Chondrocyte (in vitro differentiated cells): Measurements from ENCODE around the gene DEGS2. TPM values are rescaled to one million over a fixed set of nuclear protein-coding genes. Genes with fewer than 3 reads are reported as not detected.

ENCODE experiments used
- DNase-seq: peaks from one replicate; pipeline ENCODE4 v3.0.0; 2021; ENCODE audit warnings: mixed read lengths, low spot score
- H3K27ac Mint-ChIP-seq: one replicate; pipeline ENCODE4 v1.8.0; 2021; ENCODE audit warnings: mild to moderate bottlenecking, moderate library complexity, mixed read lengths; ENCODE audit not compliant: unreplicated experiment
- H3K27me3 Mint-ChIP-seq: 2 replicates; pipeline ENCODE4 v1.8.0; 2021; ENCODE audit warnings: low read depth, mixed read lengths
- H3K36me3 Mint-ChIP-seq: 2 replicates; pipeline ENCODE4 v1.8.0; 2021; ENCODE audit warnings: low read depth, mixed read lengths
- H3K4me1 Mint-ChIP-seq: 2 replicates; pipeline ENCODE4 v1.8.0; 2021; ENCODE audit warnings: low read depth, mild to moderate bottlenecking, mixed read lengths
- H3K4me3 Mint-ChIP-seq: one replicate; pipeline ENCODE4 v1.8.0; 2021; ENCODE audit warnings: mild to moderate bottlenecking, moderate library complexity, mixed read lengths; ENCODE audit not compliant: unreplicated experiment
- H3K9me3 Mint-ChIP-seq: 2 replicates; pipeline ENCODE4 v1.8.0; 2021; ENCODE audit warnings: low read depth, mixed read lengths
- total RNA-seq: library from RNA; stranded (reverse); gene quantifications from 3 replicates; pipeline ENCODE4 v1.2.1, GENCODE V29; 2021
- TF ChIP-seq, protein P1 (sequence below): fragments of 200-600 bp; sonication (generic); IDR thresholded peaks from 2 replicates; pipeline ENCODE4 v1.5.0; 2021; ENCODE audit warnings: antibody characterized with exemption, mild to moderate bottlenecking, moderate library complexity

Gene DEGS2
- total RNA-seq, 1 donor from 2014 or later: 0.17 TPM

DNA sequence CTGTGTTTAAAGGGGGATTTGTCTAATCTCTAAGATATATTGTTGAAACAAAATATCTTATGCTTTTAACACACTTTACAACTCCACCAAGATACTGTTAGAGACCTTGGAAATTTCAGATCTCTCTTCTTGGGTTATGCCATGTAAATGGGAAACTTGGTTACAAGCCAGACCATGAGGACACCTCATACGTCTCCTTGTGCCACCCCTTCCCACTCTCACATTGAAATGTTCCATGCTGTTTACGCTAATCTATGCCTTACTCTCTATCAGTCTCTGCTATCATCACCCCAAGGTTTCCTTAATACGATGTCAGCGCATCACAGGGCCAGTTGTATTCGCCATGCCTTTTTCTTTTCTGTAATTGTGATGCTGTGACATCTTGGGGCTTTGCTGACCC lies 13.4 kb upstream of the DEGS2 start:
- Mint-ChIP-seq H3K27ac (no peak overlapping the region), H3K27me3 (peaks cover 16% of the 10 kb centered on the region), H3K4me3 (no peak overlapping the region), H3K4me1 (no peaks in the 10 kb centered on the region), H3K9me3 (no peaks in the 10 kb centered on the region), H3K36me3 (peaks cover 2% of the 10 kb centered on the region)
- no peak for DNase-seq
- TF ChIP-seq, protein P1, sequence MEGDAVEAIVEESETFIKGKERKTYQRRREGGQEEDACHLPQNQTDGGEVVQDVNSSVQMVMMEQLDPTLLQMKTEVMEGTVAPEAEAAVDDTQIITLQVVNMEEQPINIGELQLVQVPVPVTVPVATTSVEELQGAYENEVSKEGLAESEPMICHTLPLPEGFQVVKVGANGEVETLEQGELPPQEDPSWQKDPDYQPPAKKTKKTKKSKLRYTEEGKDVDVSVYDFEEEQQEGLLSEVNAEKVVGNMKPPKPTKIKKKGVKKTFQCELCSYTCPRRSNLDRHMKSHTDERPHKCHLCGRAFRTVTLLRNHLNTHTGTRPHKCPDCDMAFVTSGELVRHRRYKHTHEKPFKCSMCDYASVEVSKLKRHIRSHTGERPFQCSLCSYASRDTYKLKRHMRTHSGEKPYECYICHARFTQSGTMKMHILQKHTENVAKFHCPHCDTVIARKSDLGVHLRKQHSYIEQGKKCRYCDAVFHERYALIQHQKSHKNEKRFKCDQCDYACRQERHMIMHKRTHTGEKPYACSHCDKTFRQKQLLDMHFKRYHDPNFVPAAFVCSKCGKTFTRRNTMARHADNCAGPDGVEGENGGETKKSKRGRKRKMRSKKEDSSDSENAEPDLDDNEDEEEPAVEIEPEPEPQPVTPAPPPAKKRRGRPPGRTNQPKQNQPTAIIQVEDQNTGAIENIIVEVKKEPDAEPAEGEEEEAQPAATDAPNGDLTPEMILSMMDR: no peak

DNA sequence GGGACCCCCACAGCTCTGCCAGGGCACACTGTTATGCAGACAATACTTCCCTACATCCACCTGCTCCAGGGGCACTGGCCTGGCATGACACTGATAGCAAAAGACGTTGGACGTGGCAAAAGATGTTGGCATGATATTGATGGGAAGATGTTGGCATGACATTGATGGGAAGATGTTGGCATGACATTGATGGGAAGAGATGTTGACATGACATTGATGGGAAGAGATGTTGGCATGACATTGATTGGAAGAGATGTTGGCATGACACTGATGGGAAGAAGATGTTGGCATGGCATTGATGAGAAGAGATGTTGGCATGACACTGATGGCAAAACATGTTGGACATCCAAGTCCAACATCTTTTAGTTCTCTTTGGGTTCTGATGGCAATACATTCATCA lies 11.4 kb upstream of the DEGS2 start:
- no peak overlapping the region for H3K4me3 Mint-ChIP-seq
- no peaks in the 10 kb centered on the region for H3K9me3 Mint-ChIP-seq
- no peak overlapping the region for H3K27ac Mint-ChIP-seq
- H3K36me3 Mint-ChIP-seq: peaks cover 2% of the 10 kb centered on the region
- H3K4me1 Mint-ChIP-seq: no peaks in the 10 kb centered on the region
- H3K27me3 Mint-ChIP-seq: peaks cover 16% of the 10 kb centered on the region
- DNase-seq: no peak
- TF ChIP-seq, protein P1: no peak

DNA sequence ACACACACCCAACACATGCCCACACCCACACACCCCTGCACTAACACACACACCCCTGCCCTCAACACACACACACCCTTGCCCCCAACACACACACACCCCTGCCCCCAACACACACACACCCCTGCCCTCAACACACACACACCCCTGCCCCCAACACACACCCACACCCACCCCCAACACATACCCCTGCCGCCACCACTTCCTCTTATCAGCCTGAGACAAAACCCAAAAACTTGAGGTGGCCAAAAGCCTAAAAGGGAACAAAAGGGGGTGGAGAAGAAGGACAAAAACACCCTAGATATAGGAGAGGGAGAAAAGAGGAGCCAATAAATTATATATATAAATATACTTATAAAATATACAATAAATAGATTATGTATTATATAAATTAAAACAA lies 9.1 kb upstream of the DEGS2 start:
- no peaks in the 10 kb centered on the region for H3K36me3 Mint-ChIP-seq
- H3K27me3 Mint-ChIP-seq: peaks cover 11% of the 10 kb centered on the region
- DNase-seq: no peak
- no peak overlapping the region for H3K27ac Mint-ChIP-seq
- H3K4me3 Mint-ChIP-seq: no peak overlapping the region
- H3K4me1 Mint-ChIP-seq: no peaks in the 10 kb centered on the region
- TF ChIP-seq, protein P1: no peak
- no peaks in the 10 kb centered on the region for H3K9me3 Mint-ChIP-seq

DNA sequence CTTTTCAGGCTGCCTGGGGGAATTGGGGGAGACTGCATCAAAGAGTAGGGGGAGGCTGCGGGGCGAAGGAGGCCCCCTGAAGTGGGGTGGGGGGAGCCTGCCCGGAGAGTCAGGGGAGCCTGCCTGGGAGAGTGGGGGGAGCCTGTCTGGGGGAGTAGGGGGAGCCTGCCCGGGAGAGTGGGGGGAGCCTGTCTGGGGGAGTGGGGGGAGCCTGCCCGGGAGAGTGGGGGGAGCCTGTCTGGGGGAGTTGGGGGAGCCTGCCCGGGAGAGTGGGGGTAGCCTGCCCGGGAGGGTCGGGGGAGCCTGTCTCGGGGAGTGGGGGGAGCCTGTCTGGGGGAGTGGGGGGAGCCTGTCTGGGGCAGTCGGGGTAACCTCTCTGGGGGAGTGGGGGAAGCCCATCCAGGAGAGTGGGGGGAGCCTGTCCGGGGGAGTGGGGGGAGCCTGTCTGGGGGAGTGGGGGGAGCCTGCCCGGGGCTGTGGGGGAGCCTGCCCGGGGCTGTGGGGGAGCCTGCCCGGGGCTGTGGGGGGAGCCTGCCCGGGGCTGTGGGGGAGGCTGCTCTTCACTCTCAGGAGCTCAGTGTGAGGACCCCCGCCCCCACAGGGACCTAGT lies 6.5 kb upstream of the DEGS2 start:
- TF ChIP-seq, protein P1: no peak
- H3K27me3 Mint-ChIP-seq: peaks cover 5% of the 10 kb centered on the region

GRCh38 chr14:100165376-100165775 lies 5.9 kb upstream of the DEGS2 start:
- Mint-ChIP-seq H3K4me1 (no peaks in the 10 kb centered on the region), H3K9me3 (no peaks in the 10 kb centered on the region), H3K27me3 (peaks cover 1% of the 10 kb centered on the region), H3K4me3 (no peak overlapping the region), H3K27ac (no peak overlapping the region), H3K36me3 (no peaks in the 10 kb centered on the region)
- DNase-seq: no peak
- TF ChIP-seq, protein P1: no peak

More for the DNA sequence above, 6.5 kb upstream of the DEGS2 start:
- Mint-ChIP-seq H3K4me3 (no peak overlapping the region), H3K4me1 (no peaks in the 10 kb centered on the region), H3K36me3 (no peaks in the 10 kb centered on the region), H3K9me3 (no peaks in the 10 kb centered on the region), H3K27ac (no peak overlapping the region)
- no peak for DNase-seq
